Measurements from ENCODE around the gene ETV6.

GRCh38 chr12:11677093-11677492 is 27.6 kb downstream of the ETV6 start:
- TF ChIP-seq CTCF (optimal IDR thresholded peaks at IDR 0.05 in 1 of 3, IDR thresholded peaks at IDR 0.05 in 1 of 3, conservative IDR thresholded peaks at IDR 0.05 in 1 of 3; ENCODE audit: extremely low read depth in 1 of 3, insufficient read depth in 2 of 3, low read length in 3 of 3) (no peak), EZH2 (IDR thresholded peaks at IDR 0.05; ENCODE audit: low read length) (no peak)
